NCI-H82 treated with DMSO at 0.1 percent for 48 hours (cell line): Measurements from ENCODE around the gene IKZF1.

ENCODE experiments used
- DNase-seq: peaks from one replicate; lab custom pipeline; 2025; ENCODE audit not compliant: unreplicated experiment; lab: John Stamatoyannopoulos, UW

IKZF1 gene

DNA sequence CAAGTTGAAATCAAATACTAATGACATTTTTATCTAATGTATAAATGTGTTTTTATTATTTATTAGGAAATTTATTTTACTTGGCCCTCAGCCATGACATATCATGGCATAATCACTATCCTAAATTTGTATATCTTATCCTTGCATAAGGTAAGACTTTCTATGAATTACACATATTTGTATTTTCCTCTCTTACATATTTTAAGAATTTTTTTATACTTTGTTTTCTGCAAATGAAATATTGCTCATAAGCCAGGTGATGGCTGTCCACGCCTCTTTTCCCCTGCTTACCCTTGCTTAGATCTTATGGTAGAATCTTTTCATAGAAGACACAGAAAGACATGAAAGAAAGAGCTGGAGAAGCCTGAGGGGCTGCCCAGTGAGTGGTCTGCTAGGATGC, 48.2 kb downstream of the IKZF1 start:
- DNase-seq = no peak

DNA sequence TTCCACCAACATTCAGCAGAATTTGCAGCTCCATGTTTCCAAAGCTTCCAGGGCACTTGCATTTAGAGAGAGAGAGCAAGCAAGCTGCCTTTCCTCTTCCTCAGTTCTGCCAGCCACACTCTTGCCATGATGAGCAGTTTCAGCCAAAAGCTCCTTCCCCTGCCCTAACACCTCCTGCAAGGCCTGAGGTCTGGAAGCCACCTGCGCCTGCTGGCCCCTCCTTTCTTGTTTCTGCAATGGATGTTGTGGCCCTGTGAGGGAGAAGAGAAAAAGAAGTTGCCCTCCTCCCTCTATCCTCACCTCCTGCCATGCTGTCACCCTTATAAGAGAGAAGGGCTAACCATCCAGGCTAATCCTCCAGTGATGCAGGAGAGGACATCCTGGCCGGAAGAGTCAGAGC, 48.7 kb downstream of the IKZF1 start:
- no peak for DNase-seq

DNA sequence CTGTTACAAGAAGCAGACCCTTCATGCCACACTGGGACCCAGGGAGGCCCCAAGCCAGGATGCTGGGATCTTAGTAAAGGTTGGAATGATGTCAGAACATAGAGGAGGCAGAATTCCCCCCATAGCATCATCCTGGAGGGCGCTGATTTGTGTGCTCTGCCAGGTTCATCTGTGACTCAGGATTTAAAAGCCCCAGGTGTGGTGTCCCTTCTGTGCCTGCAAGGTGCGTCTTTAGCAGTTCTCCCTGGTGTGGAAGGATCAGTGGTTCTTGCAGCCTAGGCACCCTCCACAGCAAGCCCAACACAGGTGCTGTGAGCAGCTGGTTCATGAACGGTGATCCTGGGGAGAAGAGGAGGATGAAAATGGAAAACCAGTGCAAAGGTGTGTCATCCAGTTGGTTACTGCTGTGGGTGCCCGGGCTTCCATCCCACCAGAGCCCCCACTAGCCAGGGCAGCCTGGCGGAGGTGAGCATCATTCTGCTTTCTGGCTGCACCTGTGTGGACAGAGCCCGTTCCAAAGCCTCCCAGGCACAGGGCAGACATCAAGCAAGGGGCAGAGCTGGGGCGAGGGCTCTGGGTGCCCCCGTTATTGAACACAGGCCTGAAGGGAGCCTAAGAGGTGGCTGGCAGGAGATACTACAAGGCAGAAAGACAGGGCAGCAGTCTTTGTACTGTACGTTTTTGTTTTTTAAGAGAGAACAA, 49.5 kb downstream of the IKZF1 start:
- no peak for DNase-seq

DNA sequence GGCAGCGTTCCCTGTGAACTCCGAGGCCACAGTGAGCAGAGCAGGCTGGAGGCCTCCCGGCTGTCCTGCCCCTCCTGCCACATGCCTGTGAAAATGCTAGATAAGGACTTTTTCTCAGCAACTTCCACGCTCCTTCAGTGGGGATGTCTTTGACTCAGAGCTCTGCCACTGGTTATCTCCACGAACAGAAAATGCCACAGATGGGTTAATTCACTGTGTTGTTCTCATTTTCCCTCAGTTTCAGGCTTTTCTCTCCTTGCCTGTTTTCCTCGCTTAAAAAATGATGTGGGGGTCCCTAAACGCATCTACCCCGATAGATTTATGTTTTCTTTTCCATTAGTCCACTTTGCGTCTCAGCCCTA, 51.3 kb downstream of the IKZF1 start:
- no peak for DNase-seq

DNA sequence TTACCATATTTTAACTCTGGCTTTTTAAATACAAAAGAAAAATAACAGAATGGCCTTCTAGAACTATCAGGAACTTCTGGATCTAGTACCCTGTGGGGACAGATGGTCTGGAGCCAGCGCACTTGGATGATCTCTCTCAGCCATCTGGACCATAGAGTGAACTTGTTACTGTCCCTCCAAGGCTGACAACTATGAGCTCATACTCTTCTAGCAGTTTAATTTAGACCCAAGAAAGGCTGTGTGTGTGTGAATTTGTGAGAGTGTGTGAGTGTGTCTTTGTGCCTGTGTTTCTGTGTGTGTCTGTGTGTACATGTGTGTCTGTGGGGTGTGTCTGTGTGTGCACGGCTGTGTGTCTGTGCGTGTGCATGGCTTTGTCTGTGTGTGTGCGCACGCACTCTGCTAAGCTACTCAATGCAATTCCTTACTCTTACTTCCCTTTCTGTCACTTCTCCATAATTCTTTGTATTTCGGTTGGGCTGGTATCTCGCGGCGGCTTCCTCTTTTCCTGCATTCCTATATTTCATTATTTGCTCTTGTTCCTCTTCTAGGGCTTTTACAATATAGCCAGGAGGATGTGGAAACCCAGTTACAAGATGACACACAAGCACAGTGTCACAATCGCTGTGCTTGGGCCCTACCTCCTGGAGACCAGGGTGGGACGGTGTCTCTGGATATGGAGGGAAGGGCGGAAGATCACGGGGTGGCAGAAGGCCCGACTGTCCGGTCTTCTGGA, 51.9 kb downstream of the IKZF1 start:
- no peak for DNase-seq

DNA sequence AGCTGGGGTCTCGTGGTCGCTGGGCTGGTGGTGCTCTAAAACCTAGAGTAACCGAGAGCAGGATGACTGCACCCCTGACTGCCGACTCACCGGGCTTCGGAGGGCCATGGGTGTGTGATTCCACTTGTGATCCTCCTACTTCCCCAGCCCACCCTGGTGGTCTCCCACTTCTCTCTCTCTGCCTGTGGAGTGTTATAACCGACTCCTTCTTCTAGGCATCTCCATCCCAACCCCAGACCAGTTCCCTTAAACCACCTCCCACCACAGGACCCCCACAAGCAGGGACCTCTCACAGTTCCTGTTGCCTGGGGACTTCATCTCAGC, 52.4 kb downstream of the IKZF1 start:
- no peak for DNase-seq

DNA sequence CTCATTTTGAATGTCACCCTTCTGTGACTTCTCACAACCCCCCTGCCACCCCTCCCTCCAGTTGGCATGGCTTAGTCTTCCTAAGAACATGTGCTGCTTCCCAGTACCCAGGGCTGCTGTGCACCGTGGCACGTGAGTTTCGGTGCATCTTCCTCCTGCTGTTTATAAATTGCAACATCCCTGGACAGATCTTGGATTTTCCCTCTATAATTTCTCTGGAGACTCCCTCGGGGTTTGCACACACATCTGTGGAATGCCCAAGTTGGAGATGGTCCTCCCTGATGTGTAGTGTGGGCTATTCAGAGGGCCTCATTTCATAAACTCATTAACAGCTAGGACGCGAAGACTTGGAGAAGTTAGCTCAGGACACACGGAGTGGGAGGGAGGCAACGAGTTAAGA, 52.9 kb downstream of the IKZF1 start:
- no peak for DNase-seq

DNA sequence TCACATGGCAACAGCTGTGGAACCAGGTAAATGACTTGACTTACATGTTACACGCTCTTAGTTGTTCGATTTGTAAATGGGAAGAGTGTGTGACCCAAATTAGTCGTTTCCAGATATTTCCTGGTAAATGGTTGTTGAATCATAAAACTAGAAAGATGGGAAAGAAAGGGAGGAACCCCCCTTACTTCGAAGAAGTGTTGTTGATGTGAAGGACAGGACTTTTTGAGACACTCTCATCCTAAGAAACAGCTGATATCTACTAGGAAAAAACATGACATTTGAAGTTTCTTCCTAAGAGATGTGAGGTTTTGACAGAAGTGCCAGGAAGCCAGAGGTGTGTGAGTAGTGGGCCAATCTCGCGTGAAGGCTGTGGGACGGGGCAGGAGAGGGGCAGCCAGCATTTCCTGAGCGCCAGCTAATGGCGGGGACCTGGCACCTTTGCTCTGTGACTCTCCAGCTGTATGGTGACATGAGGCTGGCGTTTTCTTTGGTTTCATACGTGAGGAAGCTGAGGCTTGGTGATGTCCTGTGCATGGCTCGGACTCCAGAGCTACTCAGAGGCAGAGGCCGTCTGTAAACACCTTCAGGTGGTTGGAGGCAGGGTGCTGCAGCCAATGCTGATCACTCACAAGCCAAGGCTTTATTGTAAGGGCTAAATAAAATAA, 53.7 kb downstream of the IKZF1 start:
- no peak for DNase-seq

DNA sequence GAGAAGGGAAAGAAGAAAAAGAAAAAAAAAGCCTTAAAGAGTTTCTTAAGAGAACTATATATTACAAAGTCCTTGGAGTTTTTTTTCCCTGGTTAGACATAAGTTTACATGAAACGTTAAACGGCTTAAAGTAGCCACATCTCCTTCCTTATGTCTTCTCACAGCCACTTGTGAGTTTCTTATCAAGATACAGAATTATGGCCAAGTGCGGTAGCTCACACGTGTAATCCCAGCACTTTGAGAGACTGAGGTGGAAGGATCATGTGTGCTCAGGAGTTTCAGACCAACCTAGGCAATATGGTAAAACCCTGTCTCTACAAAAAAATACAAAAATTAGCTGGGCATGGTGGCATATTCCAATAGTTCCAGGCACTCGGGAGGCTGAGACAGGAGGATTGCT, 54.3 kb downstream of the IKZF1 start:
- no peak for DNase-seq

DNA sequence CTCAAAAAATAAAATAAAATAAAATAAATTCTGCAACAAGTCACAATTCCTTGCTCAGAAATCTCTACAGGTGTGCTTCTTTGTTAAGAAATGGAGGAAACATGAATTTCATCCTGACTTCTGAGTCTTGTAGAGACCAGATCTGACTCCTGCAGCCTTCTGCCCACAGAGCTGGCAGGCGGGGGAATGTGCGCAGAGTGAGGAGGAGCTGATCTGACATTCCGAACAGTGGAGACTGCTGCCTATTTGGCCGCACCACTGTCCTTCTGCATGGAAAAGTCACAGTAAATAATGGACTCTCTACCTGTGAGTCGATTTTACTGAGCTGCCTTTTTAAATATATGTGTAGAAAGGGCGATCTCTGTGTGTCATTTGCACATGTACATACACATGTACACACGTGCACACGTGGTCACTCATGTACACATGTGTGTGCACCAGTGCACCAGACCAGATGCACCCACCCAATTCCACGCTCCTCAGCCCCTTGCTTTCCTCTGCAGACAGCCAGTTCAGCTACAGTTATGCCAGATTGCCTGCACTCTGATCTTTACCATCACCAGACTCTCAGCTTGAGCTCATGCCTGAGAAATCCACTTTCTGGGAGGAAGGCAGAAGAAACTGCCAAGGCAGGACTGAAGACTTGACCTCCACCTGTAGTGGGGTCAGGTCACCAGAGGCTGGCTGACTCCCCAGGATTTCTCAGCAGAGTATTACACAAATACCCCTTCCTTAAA, 54.9 kb downstream of the IKZF1 start:
- no peak for DNase-seq

DNA sequence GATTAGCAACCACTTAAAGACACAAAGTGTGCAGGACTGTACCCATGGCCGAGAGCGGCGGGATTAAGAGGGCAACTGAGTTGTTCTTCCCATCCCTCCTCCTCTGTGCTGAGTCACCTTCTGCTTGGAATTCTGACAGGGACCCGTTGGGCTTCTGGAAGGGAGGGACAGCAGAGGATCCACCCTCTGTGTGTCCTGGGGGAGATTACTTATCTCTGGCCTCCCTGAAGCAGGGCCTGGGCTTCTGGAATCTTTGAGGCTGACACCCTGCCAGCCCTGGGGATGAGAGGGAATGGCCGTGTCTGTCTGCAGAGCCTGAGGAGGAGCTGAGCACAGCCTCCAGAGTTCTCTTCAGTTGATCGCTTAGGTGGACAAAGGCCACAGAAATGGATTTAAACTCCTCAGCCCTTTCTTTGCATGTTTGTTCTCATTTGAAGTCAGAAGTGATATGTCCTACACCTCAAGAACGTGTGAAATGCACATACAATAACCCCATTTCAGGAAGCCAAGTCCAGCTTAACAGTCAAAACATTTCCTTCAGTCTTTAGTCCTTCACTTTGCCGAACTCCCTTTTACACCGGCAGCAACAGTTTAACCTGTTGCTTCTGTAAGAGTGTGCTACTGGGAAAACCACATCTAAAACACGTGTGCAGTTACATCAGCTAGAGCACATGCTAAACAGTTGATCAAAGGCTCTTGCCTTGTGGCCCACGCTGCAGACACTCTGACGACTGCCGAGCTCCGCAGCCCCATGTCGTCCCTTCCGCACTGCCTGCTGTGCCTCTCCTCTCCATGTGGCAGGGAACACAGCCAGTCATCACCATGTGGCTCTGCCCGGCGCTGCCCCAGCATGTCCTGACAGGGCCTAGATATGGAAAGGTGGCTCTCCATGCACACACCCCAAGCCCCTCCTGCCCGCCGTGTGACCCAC, 55.7 kb downstream of the IKZF1 start:
- no peak for DNase-seq

DNA sequence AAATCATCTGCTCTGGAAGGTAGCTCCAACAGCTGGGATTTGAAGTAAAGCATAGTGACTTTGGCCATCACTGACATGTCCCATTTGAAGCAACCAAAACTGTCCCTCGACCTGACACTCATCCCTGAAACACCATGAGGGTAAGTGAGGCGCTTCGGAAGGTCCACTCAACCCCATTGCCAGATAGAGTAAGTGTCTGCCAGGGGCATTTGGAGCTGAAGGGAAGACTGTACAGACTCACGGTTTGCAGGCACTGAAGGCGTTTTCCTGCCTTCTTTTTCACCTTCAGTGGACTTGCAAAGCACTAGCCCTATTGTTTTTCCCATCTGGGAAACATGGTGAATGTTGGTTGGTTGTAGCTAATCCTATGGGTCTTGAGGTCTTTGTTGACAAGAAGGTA, 57.6 kb downstream of the IKZF1 start:
- DNase-seq = no peak

DNA sequence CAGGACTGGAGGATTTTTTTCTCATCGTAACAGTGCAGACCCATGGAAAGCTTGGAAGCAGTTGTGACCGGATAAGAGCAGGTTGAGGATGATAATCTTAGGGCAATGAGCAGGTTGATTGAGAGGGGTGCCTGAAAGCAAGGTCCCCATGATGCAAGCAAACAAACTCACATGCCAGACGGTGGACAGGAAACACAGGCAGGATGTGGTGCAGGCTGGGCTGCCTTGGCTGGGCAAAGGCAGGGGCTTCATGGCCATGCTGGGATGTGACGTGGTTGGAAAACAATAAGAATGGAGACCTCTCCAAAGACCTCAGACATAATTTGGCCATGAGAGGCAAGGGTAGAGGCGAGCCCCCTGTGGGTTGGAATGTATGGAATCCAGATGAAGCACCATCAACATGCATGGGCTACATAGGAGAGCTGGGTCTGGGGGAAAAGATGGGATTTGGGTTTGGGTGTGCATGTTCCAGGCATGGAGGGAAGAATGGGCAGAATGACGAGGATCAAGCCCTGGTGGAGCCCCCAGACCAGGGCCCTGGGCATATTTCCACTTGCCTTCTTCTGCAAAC, 58.3 kb downstream of the IKZF1 start:
- DNase-seq = no peak

DNA sequence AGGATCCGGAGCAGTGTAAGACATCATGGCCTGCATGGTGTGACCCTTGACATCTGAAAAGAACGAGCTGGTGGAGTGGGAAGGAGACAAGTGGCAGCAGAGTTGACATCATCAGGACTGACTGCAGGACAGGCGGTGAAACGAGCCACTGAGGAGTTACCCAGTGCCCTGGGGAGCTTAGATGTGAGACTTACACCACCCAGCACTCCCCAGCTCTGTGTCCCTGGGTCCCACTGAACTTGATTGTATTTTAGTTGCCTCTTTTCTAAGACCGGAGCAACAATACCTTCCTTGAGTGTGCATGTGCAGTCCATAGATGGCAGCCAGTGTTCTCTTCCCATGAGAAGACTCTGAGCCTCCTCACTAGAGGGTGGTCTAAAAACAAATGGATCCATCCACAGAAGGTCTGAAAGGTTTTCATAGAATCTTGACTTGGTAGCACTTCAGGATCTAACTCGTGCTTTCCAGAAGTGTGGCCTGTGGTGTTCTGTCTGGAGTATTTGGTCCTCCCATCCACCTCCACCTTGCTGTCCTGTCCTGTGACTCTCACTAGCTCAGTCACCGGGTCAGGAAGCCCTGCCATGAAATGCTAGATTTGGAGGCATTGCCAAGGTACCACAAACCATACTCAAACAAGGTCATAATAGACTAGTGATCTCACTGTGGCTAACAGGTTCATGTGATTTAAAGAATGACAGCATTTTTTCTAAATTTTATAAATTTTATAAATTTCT, 59.0 kb downstream of the IKZF1 start:
- no peak for DNase-seq

DNA sequence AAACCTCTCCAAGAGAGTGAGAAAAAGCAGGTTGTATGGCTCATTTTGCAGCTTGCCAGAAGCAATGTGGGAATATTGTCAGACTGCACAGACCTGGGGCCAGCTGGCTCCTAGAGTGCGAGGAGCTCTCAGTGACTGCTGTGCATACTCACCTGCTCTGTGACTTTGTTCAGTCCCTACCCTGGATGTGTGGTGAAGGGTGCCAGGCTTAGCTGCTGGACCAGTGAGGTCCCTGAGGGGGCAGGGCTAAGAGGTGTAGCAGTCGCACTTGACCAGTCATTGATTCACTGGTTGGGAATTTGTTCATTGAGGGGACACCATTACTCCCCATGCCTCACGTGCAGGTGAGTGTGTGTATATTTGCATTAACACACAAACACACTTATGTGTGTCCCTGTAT, 60.1 kb downstream of the IKZF1 start:
- no peak for DNase-seq

DNA sequence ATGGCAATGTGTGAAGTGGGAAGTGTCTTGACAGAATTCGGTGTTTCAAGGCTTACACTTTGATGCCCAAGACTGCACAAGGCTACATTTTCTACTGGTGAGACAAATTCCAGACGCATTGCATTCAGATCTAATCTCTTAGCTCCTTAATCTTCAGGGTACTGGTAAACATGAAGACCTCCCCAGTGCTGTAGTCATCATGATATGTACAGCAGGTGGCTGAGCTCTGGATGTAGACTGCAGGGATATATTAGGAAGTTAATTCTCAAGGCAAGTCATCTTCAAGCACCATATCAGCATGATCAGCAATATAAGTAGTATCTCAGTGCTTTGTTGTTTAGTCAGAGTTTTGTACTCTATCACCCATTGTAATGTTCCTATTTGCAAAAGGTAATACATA, 61.8 kb downstream of the IKZF1 start:
- DNase-seq = peak; percentile 19

DNA sequence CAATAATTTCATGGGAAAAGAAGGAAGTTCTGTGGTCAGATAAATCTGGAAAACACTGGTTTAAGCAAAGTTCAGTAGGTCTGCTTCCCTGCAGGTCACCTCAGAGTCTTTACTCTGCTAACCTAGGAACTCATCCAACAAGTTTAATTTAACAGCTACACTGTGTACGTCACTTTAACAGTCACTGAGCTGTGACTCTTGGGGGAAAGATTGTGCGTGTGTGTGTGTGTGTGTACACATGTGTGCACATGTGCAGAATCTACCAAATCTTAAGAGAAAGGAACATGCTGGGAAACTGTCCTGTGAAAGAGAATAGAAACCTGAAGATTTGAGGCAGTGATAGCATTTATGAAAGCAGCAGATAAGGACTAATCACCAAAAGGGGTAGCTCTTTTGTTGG, 62.6 kb downstream of the IKZF1 start:
- DNase-seq = no peak

DNA sequence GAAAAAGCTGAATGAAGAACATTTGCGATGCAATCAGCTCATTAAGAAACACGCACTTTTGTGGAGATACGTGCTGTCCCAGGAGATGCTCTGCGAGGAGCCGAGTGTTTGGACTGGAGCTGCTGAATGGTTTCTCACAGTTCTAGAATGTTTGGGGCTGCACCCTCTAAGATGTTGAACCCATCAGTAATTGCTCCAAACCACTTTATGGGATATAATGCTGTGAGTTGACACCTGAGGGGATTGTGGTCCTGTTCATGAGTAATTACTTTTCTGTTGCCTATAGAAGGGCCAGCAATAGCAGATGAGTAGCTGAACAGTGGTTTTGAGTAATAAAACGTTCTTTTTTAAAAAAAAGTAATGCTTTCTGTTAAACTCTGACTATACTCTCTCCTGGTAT, 63.1 kb downstream of the IKZF1 start:
- DNase-seq = no peak

DNA sequence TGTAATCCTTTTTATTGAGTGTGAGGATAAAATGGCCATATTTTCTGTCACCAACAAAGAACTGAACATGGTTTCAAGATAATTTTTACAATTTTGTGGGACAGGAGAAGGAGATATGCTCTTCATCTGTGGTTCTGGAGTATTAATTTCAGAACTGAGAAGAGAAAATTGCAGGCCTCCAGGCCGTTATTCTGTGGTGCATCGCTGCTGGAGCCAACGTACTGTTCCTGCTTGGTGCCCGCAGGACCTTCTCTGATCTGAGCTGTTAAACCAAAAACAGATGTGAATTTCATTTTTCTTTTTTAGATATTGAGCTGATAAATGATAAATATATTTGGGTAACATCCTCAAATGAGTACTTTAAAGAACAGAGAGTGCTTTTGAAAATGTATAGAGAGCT, 63.9 kb downstream of the IKZF1 start:
- no peak for DNase-seq
